ENCODE results near the gene C22orf39. TPM values are rescaled to one million over a fixed set of nuclear protein-coding genes. Genes with fewer than 3 reads are reported as not detected.

The C22orf39 gene
- total RNA-seq, 3 donors from 2014 or later = 46.7 to 111 (median 54.4) TPM

DNA sequence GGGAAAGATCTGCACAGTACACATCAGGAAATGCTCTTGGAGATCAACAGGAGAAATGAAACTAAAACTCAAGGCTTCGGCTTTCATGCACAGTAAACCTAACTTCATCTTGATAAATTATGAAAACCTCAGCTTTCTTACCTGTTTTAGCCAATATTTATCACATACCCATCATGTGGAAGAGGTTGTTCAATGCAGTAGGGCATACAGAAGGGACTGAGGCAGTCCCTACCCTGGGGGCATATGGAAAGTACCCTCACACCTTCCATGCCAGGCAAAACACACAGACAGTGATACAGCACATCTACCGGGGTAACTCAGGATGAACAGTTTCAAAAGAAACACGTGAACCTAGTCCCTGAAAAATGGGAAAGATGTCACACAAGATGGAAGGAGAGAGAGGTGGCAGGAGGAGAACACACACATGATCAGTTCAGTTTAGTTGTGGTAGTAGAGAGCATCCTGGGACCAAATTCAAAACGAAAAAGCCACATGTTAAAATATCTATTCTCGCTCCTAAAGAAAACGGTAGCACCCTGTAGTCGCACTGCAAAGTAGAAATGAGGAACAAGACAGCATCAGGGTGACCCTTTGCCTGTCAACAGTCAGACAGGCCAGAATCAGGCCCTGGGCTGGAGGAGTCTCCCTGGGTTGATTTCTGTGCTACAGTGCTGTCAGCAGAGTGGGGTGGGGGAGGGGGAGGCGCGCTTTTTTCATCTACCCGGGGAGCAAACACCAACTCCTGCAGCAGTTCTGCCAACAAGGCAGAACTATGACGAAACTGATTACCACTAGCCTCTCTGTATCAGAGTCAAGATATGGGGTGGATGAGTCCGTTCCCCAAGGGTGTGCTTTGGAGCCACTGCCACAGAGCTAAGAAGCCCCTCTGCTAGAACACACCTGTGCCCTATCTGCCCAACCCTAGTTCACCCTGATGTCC lies 17.3 kb downstream of the C22orf39 start:
- no peak for DNase-seq (ENCODE audit: low spot score in 2 of 2)
- Histone ChIP-seq H3K9me3 (no peaks in the 10 kb centered on the region), H3K27me3 (no peaks in the 10 kb centered on the region), H3K4me1 (peaks cover 9 to 13% of the 10 kb centered on the region in 2 donors), H3K36me3 (no peaks in the 10 kb centered on the region), H3K27ac (peak overlapping the region; percentile 6 to 38), H3K4me3 (peak overlapping the region; percentile 92 to 96 (median 93))
- intact Hi-C loops (cut with DNase I; ENCODE audit: low total_unique reads) = no loop called here
- TF ChIP-seq, protein P1, sequence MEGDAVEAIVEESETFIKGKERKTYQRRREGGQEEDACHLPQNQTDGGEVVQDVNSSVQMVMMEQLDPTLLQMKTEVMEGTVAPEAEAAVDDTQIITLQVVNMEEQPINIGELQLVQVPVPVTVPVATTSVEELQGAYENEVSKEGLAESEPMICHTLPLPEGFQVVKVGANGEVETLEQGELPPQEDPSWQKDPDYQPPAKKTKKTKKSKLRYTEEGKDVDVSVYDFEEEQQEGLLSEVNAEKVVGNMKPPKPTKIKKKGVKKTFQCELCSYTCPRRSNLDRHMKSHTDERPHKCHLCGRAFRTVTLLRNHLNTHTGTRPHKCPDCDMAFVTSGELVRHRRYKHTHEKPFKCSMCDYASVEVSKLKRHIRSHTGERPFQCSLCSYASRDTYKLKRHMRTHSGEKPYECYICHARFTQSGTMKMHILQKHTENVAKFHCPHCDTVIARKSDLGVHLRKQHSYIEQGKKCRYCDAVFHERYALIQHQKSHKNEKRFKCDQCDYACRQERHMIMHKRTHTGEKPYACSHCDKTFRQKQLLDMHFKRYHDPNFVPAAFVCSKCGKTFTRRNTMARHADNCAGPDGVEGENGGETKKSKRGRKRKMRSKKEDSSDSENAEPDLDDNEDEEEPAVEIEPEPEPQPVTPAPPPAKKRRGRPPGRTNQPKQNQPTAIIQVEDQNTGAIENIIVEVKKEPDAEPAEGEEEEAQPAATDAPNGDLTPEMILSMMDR (IDR thresholded peaks at IDR 0.05) = no peak
- TF ChIP-seq POLR2AphosphoS5 (IDR thresholded peaks at IDR 0.05) (no peak), POLR2A (IDR thresholded peaks at IDR 0.05) (no peak)

DNA sequence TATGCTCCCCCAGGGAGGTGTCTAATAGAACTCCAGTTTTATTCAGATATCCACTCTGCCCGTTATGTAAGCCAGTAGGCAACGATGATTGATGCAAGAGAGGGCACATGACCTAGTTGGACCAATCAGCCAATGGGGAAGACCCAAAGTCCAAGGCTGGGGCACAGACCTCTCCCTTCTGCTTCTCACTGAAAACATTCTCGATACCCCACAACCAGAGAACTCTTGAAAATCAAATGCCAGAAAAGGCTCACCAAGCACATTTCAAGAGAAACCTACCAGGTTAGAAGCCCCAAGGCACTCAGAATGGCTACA lies 23.4 kb downstream of the C22orf39 start:
- TF ChIP-seq, protein P1 (IDR thresholded peaks at IDR 0.05) = no peak
- no peak for TF ChIP-seq POLR2AphosphoS5 (IDR thresholded peaks at IDR 0.05)
- TF ChIP-seq POLR2A (IDR thresholded peaks at IDR 0.05) = no peak
- no peaks in the 10 kb centered on the region for H3K36me3 ChIP-seq
- no peak overlapping the region for H3K27ac ChIP-seq
- intact Hi-C loops (cut with DNase I; ENCODE audit: low total_unique reads) = no loop called here
- no peaks in the 10 kb centered on the region for H3K9me3 ChIP-seq
- H3K4me1 ChIP-seq = no peaks in the 10 kb centered on the region
- DNase-seq (ENCODE audit: low spot score in 2 of 2) = no peak
- H3K4me3 ChIP-seq = no peak overlapping the region
- H3K27me3 ChIP-seq = no peaks in the 10 kb centered on the region

DNA sequence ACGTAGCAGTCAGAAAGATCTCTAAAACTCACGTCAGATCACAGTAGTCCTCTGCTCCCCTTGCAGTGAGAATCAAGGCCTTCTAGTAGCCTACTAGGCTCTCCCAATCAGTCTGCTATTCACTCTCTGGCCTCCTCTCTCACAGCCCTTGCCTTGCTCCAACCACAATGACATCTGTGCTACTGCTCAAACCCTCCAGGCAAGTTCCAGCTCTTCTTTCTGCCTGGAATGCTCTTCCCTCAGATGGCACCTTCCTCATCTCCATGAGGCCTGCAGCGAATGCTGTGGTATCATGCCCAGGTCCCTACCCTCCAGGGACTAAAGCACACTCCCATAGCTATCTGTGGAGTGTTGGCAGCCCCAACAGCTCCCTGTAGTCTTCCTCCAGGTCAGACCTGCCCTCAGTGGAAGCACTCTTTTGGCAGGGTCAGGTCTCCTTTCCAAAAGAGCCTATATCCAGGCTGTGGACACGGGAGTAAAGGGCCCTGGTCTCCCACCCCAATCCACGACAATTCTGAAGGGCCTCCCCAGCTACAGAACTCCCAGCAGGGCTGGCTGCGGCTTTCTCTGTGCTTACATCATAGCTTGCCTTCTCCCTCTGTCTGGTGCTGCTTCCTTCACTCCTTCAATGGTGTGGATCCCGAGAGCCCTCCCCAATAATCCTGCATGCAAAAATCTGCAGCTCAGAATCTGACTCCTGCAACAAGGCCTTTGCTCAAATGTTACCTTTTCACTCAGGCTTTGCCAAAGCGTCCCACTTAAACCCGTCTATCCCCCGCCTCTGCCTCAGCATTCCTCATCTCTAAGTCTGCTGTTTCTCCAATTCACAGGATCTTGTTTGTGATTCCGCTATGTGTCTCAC lies 24.8 kb downstream of the C22orf39 start:
- no peak for TF ChIP-seq POLR2A (IDR thresholded peaks at IDR 0.05)
- intact Hi-C loops (cut with DNase I; ENCODE audit: low total_unique reads) = no loop called here
- Histone ChIP-seq H3K27me3 (no peaks in the 10 kb centered on the region), H3K27ac (no peak overlapping the region), H3K9me3 (no peaks in the 10 kb centered on the region), H3K4me3 (no peak overlapping the region), H3K36me3 (no peaks in the 10 kb centered on the region), H3K4me1 (no peaks in the 10 kb centered on the region)
- DNase-seq (ENCODE audit: low spot score in 2 of 2) = no peak

DNA sequence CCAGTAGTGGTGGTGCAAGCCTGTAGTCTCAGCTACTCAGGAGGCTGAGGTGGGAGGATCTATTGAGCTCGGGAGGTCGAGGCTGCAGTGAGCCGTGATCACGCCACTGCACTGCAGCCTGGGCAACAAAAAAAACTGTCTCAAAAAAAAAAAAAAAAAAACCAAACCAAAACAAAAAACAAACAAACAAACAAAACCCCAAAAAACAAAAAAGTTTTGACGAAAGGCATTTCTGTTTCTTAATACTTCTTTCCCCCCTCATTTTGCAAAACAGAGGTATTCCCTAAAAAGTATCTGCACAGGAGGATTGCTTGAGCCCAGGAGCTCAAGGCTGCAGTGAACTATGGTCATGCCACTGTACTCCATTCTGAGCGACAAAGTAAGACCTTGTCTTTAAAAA lies 27.2 kb downstream of the C22orf39 start:
- Histone ChIP-seq H3K36me3 (no peaks in the 10 kb centered on the region), H3K27ac (no peak overlapping the region), H3K4me3 (no peak overlapping the region), H3K4me1 (no peaks in the 10 kb centered on the region), H3K27me3 (no peaks in the 10 kb centered on the region), H3K9me3 (no peaks in the 10 kb centered on the region)
- TF ChIP-seq, protein P1 (IDR thresholded peaks at IDR 0.05) = no peak
- TF ChIP-seq POLR2AphosphoS5 (IDR thresholded peaks at IDR 0.05) (no peak), POLR2A (IDR thresholded peaks at IDR 0.05) (no peak)
- no peak for DNase-seq (ENCODE audit: low spot score in 2 of 2)
- intact Hi-C loops (cut with DNase I; ENCODE audit: low total_unique reads) = no loop called here

DNA sequence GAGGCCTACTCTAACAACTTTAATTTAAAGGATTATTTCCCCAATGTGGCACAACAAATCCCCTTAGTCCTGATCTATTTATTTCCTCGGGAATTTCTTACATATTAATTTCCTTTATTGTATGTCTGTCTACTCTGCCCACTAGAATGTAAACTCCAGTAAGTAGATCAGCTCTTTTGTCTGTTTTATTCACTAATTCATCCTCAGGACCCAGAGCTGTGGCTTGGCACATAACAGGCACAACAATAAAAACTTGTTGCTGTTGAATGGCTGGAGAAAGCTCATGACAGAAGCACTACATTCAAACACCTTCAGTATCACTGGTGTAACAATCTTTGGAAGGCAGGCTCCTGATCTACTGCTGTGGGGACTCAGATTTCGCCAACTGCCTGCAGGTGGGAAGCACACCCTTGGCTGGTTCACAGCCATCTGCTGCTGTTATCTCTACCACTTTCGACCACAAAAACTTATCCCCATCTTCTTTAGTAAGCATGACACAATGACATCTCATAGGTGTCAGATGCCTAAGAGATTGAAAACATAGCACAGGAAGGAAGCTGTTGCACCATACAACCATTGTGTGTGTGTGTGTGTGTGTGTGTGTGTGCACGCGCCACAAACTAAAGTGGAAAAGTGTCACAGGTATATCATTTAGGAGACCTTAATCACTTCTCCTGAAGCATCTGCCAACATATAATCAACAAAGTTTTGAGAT lies 27.9 kb downstream of the C22orf39 start:
- Histone ChIP-seq H3K36me3 (no peaks in the 10 kb centered on the region), H3K27ac (no peak overlapping the region), H3K4me3 (no peak overlapping the region), H3K4me1 (no peaks in the 10 kb centered on the region), H3K9me3 (no peaks in the 10 kb centered on the region), H3K27me3 (no peaks in the 10 kb centered on the region)
- no peak for DNase-seq (ENCODE audit: low spot score in 2 of 2)
- intact Hi-C loops (cut with DNase I; ENCODE audit: low total_unique reads) = no loop called here
- TF ChIP-seq, protein P1 (IDR thresholded peaks at IDR 0.05) = no peak
- TF ChIP-seq POLR2AphosphoS5 (IDR thresholded peaks at IDR 0.05) (no peak), POLR2A (IDR thresholded peaks at IDR 0.05) (no peak)

Data from breast epithelium (tissue), 4 donors.